ENCODE data around the gene CDK17. TPM values are rescaled to one million over a fixed set of nuclear protein-coding genes. Genes with fewer than 3 reads are reported as not detected.

CDK17 gene
- total RNA-seq, 2 donors from 2014 or later, result 34.7 to 79.5 TPM

DNA sequence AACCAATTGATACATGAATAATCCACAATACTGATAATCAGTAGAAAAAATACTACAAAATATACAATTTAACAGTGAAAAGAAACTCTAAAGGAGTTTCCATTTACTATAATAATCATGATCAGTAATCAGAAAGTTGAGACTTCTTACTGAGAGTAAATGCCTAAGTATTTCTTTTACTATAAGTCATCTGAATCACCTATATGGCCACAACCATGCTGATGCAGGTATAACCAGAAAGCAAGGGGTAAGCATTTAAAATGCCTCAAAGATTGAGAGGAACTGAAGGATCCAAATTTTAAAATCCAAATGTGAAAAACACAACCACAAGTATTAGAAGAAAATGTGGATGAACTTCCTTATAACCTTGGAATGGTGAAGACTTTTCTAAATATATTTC is 23.4 kb downstream of the CDK17 start:
- no peak for DNase-seq (ENCODE audit: low spot score)
- no peaks in the 10 kb centered on the region for H3K4me1 ChIP-seq (replicated peaks)
- no peak for TF ChIP-seq POLR2AphosphoS5 (IDR thresholded peaks at IDR 0.05)
- no peak overlapping the region for H3K27ac ChIP-seq
- H3K36me3 ChIP-seq, result no peaks in the 10 kb centered on the region
- H3K4me3 ChIP-seq, result no peak overlapping the region
- no peaks in the 10 kb centered on the region for H3K27me3 ChIP-seq (replicated peaks; ENCODE audit: insufficient read depth)
- H3K9me3 ChIP-seq, result no peaks in the 10 kb centered on the region
- intact Hi-C loops (cut with DNase I), result no loop called here

DNA sequence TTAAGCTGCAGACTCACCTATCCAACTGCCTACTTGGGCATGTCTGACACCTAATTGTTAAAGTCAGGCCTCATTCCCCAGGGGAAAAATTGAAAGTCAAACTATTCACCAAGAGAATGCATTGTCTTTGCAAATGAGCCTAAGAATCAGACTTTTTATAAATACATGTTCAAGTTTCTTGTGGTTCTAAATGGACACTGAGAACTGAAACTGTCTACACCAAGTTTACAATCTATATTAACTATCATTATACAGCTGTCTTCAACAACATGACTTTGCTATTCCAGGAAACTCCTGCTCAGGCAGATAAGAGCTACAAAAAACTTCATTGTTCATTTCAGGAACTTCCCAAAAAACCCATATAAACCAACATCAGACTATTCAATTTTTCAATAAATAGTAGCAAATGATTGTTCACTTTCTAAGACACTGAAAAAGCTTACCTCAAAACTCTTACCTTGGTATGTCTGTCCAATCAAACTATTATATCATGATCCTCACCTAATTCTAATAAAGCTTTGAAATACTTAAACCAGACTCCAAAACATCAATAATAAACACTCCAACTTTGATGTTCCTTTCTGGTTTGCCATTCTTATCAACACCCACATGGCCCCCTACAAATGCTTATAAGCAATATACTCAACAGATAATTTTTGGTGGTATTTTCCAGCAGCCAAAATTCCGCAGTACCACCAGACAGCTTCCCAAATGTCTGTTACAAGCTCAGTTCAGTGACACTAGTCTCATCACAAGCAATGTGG is 24.2 kb downstream of the CDK17 start:
- H3K4me3 ChIP-seq, result no peak overlapping the region
- H3K9me3 ChIP-seq, result no peaks in the 10 kb centered on the region
- 100% methylated on average over 1 of the region's 1 CpG for WGBS
- no peak for DNase-seq (ENCODE audit: low spot score)
- no peaks in the 10 kb centered on the region for H3K4me1 ChIP-seq (replicated peaks)
- no peak overlapping the region for H3K27ac ChIP-seq
- TF ChIP-seq CTCF (IDR thresholded peaks at IDR 0.05) (no peak), POLR2A (IDR thresholded peaks at IDR 0.05) (no peak), POLR2AphosphoS5 (IDR thresholded peaks at IDR 0.05) (no peak)
- no peaks in the 10 kb centered on the region for H3K36me3 ChIP-seq
- H3K27me3 ChIP-seq (replicated peaks; ENCODE audit: insufficient read depth), result no peaks in the 10 kb centered on the region
- intact Hi-C loops (cut with DNase I), result no loop called here

- no peak overlapping the region for H3K4me3 ChIP-seq
- no peaks in the 10 kb centered on the region for H3K36me3 ChIP-seq
- H3K27me3 ChIP-seq (replicated peaks; ENCODE audit: insufficient read depth), result no peaks in the 10 kb centered on the region
- no peaks in the 10 kb centered on the region for H3K9me3 ChIP-seq
- intact Hi-C loops (cut with DNase I), result no loop called here
- H3K27ac ChIP-seq, result no peak overlapping the region
- no peak for TF ChIP-seq POLR2AphosphoS5 (IDR thresholded peaks at IDR 0.05)
- TF ChIP-seq POLR2A (IDR thresholded peaks at IDR 0.05), result no peak
- TF ChIP-seq CTCF (IDR thresholded peaks at IDR 0.05), result no peak
- DNase-seq (ENCODE audit: low spot score), result no peak
- no peaks in the 10 kb centered on the region for H3K4me1 ChIP-seq (replicated peaks)
Observed at GRCh38 chr12:96375170-96375569, 25.1 kb downstream of the CDK17 start.

- Histone ChIP-seq H3K4me1 (replicated peaks) (no peaks in the 10 kb centered on the region), H3K4me3 (no peak overlapping the region), H3K36me3 (no peaks in the 10 kb centered on the region), H3K27ac (no peak overlapping the region), H3K9me3 (no peaks in the 10 kb centered on the region), H3K27me3 (replicated peaks; ENCODE audit: insufficient read depth) (no peaks in the 10 kb centered on the region)
- 50% methylated on average over 2 of the region's 2 CpGs for WGBS
- TF ChIP-seq POLR2A (IDR thresholded peaks at IDR 0.05) (no peak), POLR2AphosphoS5 (IDR thresholded peaks at IDR 0.05) (no peak), CTCF (IDR thresholded peaks at IDR 0.05) (no peak)
- DNase-seq (ENCODE audit: low spot score), result no peak
- intact Hi-C loops (cut with DNase I), result no loop called here
Observed at GRCh38 chr12:96371790-96372699, 28.2 kb downstream of the CDK17 start.

- H3K9me3 ChIP-seq, result no peaks in the 10 kb centered on the region
- no peak overlapping the region for H3K4me3 ChIP-seq
- DNase-seq (ENCODE audit: low spot score), result no peak
- no peaks in the 10 kb centered on the region for H3K27me3 ChIP-seq (replicated peaks; ENCODE audit: insufficient read depth)
- TF ChIP-seq POLR2A (IDR thresholded peaks at IDR 0.05) (no peak), CTCF (IDR thresholded peaks at IDR 0.05) (no peak), POLR2AphosphoS5 (IDR thresholded peaks at IDR 0.05) (no peak)
- intact Hi-C loops (cut with DNase I), result no loop called here
- H3K27ac ChIP-seq, result no peak overlapping the region
- H3K36me3 ChIP-seq, result no peaks in the 10 kb centered on the region
- no peaks in the 10 kb centered on the region for H3K4me1 ChIP-seq (replicated peaks)
- WGBS, result 73% methylated on average over 5 of the region's 5 CpGs
Observed at GRCh38 chr12:96371138-96371789, 29.0 kb downstream of the CDK17 start.

Data from prostate gland (tissue), 2 donors.